Muscle of leg (tissue), 11 donors: ENCODE data around the gene TENT5C. TPM values are rescaled to one million over a fixed set of nuclear protein-coding genes. Genes with fewer than 3 reads are reported as not detected.

ENCODE experiments used
- DNase-seq: peaks from one replicate; pipeline ENCODE4 v3.0.0; 2013
- H3K27ac ChIP-seq: one replicate; pipeline ENCODE4 v1.5.1; 2013; ENCODE audit warnings: mild to moderate bottlenecking, low read length, control low read depth
- H3K27me3 ChIP-seq: one replicate; pipeline ENCODE4 v1.6.1; 2013; ENCODE audit warnings: low read length; ENCODE audit not compliant: control insufficient read depth, insufficient read depth
- H3K36me3 ChIP-seq: one replicate; pipeline ENCODE4 v1.6.1; 2013; ENCODE audit warnings: low read length; ENCODE audit not compliant: control insufficient read depth, insufficient read depth
- H3K4me1 ChIP-seq: one replicate; pipeline ENCODE4 v1.6.1; 2013; ENCODE audit warnings: low read length; ENCODE audit not compliant: control insufficient read depth, insufficient read depth
- H3K4me3 ChIP-seq: one replicate; pipeline ENCODE4 v1.5.1; 2013; ENCODE audit warnings: low read length, control low read depth
- H3K9me3 ChIP-seq: replicated peaks from 2 replicates; pipeline ENCODE4 v1.6.1; 2013; ENCODE audit warnings: low read depth, low read length; ENCODE audit not compliant: control insufficient read depth
- WGBS: methylation state at CpG from one replicate; pipeline ENCODE4 v1.1.5; 2013; ENCODE audit warnings: missing lambda C conversion rate; ENCODE audit not compliant: insufficient coverage; 5-methylcytosine and 5-hydroxymethylcytosine counted together
- polyA plus RNA-seq, 8 donors: library from polyadenylated mRNA; unstranded; fragments of 120-200 nt; gene quantifications; one replicate each; pipeline versions ENCODE4 v1.2.1 to v1.2.3, GENCODE V29; 2013; ENCODE audit warnings: inconsistent platforms in 1 of 8, low replicate concordance in 1 of 8; ENCODE audit not compliant: insufficient read length in 8 of 8, insufficient read depth in 1 of 8
- total RNA-seq: library from RNA; stranded (reverse); fragments of 120-200 nt; gene quantifications from one replicate; pipeline ENCODE4 v1.2.4, GENCODE V29; 2013

The TENT5C gene
- total and polyA plus RNA-seq, 9 donors: 1.9 to 6.6 (median 3.8) TPM

DNA sequence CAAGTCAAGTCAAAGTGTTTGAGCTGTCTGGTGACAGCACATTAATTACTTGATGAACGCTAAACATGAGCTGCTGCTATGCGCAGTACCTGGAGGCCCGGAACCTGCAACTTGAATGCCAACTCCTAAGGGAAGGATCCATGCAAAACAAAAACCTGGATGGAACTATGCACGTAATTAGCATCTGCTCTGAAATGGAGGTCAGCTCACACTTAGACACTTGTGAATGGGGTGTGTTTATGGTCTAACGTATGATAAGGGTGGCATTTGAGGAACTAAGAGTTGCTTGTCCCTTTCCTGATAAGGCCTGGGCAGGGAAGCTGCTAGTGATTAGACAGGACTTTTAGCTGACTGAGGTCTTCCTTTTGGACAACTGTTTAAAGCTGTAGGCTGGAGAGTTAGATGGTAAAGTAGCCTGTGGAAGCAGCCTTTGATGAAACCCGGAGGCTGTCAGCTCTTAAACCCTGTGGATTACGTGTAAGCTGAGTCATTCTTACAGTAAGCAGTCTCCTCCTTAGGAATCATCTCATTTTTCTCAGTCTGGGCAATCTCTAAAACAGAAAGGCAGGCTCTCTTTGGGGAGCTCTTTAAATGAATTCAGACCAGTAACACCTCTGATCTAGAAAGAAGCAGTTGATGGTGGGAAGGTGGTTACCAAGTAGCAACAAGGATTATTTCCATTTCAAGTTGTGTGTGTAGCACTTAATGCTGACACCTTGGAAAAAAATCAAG lies 6.8 kb downstream of the TENT5C start:
- Histone ChIP-seq H3K27me3 (peaks cover 18% of the 10 kb centered on the region), H3K4me1 (no peaks in the 10 kb centered on the region), H3K36me3 (no peaks in the 10 kb centered on the region), H3K9me3 (no peaks in the 10 kb centered on the region), H3K4me3 (no peak overlapping the region), H3K27ac (no peak overlapping the region)
- peak; percentile 19 for DNase-seq
- WGBS: 66% methylated on average over 5 of the region's 7 CpGs

DNA sequence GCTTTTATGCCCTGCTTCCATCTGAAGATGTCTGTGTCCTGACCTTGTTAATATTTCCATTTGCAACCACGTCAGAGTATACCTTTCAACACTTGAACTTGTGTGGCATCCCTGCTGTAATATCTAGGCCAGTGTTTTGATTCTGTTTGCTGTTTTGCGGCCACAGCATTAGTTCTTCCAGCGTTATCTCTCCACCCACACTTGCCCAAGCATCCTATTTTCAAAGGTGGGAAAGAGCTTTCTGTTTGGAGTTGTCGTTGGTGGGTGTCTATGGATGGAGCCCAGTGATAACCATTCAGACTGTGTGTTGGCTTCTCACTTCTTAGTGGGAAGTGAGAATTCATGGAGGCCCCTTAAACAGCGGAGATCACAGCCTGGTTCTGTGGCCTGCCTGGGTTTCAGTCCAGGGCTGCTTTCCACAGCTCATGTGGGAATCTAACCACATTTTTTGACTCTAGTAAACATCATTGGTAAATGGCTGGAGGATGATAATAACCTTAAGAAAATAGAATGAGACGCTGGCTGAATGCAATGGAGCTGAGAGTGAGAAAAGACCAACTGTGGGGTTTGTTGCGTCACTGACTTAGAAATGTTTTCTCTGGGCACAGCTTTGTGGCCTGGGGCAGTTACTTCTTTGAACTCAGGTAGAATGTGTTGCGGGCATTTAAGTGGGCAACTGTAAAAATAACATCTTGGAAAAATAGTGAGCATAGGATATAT lies 7.6 kb downstream of the TENT5C start:
- H3K36me3 ChIP-seq: no peaks in the 10 kb centered on the region
- no peak overlapping the region for H3K4me3 ChIP-seq
- no peaks in the 10 kb centered on the region for H3K4me1 ChIP-seq
- no peak for DNase-seq
- no peaks in the 10 kb centered on the region for H3K9me3 ChIP-seq
- 80% methylated on average over 1 of the region's 8 CpGs for WGBS
- peaks cover 16% of the 10 kb centered on the region for H3K27me3 ChIP-seq
- no peak overlapping the region for H3K27ac ChIP-seq

DNA sequence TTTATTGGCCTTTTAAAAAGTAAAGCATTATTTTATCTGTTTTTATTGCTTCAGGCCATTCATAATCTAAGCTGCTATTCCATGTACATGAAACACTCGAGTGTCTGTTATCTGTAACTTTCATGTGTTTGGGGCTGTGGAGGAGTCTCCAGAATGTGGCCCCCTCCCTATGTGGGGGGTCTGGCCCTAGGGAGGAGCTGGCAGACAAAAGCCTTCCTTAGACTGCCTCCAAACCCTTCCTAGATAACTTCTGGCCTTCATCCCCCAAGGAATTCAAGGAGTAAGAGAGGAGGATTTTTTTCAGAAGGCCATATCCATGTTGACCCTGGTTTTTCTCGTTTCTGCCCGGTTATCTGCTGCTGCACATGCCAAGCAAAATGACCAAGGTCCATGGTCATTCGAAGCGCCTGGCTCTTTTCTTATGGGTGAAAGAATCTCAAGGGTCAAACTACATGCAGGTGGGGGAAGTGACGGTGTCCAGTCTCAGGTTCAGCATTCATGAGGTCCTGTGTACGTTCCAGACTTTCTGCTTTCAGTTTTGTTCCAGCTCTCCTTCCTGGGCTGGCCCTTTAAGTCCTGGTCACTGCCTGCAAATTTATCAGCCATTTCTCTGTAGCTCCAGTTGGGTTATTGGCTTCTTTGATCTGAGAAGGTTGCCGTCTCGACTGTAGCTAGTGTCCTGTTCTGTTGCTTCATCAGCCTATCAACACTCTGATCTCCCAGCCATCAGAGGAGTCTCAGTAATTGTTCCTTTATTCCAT lies 8.3 kb downstream of the TENT5C start:
- DNase-seq: no peak
- peaks cover 16% of the 10 kb centered on the region for H3K27me3 ChIP-seq
- H3K4me3 ChIP-seq: no peak overlapping the region
- no peaks in the 10 kb centered on the region for H3K9me3 ChIP-seq
- no peaks in the 10 kb centered on the region for H3K36me3 ChIP-seq
- H3K4me1 ChIP-seq: no peaks in the 10 kb centered on the region
- 67% methylated on average over 6 of the region's 9 CpGs for WGBS
- H3K27ac ChIP-seq: no peak overlapping the region

DNA sequence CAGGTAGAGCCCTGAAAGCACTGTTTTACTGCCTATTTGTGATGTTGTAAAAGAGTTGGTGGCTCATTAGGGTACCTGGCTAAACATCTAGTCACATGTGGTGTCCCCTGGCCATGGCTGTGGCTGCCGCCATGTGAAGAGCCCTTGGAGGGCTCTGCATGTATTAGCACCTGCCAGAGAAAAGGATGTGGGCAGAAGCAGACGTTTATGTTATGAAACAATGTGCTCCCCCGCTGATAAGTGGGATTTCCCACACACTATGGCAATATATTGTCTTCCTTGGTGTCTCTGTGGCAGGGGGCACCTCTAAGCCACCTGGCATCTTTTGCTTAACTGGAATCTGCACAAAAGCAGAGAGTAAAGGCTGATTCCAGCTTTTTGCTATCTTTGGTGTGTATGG lies 9.6 kb downstream of the TENT5C start:
- Histone ChIP-seq H3K4me3 (no peak overlapping the region), H3K36me3 (no peaks in the 10 kb centered on the region), H3K9me3 (no peaks in the 10 kb centered on the region), H3K27ac (no peak overlapping the region), H3K4me1 (no peaks in the 10 kb centered on the region), H3K27me3 (peaks cover 7% of the 10 kb centered on the region)
- 78% methylated on average over 3 of the region's 3 CpGs for WGBS
- no peak for DNase-seq

DNA sequence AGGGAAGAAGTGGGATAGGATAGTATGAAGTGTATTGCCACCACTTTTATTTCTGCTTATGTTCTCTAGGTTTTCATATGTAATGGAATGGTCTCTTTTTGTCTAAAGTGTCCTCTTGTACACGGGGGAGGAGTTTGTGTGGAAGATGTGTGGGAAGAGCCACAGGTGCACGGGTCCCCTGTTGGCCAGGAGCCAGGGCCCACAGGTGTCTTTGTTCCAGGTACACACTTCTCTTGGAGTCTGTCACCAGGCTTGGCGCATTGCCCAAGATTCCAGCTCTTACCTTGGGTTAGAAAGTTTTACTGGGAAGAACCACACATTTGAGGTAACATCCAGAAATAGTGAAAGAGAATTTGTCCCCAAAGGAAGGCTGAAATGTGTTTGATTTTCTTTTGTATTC lies 10.5 kb downstream of the TENT5C start:
- Histone ChIP-seq H3K27ac (no peak overlapping the region), H3K27me3 (peaks cover 5% of the 10 kb centered on the region), H3K36me3 (no peaks in the 10 kb centered on the region), H3K4me3 (no peak overlapping the region), H3K4me1 (no peaks in the 10 kb centered on the region), H3K9me3 (no peaks in the 10 kb centered on the region)
- no peak for DNase-seq
- WGBS: 78% methylated on average over 3 of the region's 3 CpGs

DNA sequence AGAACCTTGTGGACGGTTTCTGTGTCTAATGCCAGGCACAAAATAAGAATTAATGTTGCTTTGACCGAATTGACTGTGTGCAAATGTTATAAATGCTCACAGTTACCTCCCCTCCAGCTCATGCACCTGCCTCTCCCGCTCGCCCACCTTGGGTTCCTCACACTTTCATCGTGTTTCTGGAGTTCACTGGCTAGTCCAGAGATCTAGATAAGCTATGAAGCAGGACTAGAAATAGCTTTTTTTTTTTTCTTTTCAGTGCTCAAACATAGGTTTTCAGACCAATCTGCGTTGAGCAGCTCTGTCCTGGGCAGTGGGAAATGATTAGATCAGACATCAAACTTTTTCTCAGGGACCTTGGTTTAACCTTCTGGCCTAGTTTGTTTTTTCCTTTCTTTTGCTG lies 11.1 kb downstream of the TENT5C start:
- H3K9me3 ChIP-seq: no peaks in the 10 kb centered on the region
- H3K4me1 ChIP-seq: no peaks in the 10 kb centered on the region
- H3K36me3 ChIP-seq: no peaks in the 10 kb centered on the region
- H3K4me3 ChIP-seq: no peak overlapping the region
- 83% methylated on average over 1 of the region's 6 CpGs for WGBS
- DNase-seq: no peak
- peaks cover 5% of the 10 kb centered on the region for H3K27me3 ChIP-seq
- H3K27ac ChIP-seq: no peak overlapping the region

DNA sequence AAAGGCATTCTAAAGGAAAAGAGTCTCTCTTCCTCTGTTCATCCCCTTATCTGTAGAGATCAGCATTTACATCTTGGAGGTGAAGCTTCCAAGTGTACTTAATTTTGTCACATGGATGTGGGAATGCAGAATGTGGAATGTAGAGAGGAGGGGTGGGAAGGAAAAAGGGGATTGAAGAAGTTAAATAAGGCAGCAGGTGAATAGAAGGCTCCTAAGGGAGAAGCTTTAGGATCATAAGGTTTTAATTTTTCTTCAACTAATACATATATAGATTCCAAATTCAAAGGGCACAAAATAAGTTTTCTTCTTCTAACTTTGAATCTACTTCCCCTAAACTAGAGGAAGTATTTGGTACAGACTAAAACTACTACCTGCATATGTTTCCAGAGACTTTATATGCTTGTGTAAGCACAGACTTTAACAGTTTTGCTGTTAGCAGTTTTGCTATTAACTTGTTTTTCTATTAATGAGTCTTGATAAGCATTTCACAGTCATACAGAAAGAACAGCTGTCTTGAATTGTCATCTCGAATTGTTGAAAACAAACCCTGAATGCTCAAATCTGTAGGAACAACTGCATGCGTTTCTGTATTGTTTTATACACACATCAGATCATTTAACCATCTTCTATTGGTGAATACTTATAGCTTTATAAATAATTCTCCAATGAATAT lies 12.7 kb downstream of the TENT5C start:
- no peaks in the 10 kb centered on the region for H3K36me3 ChIP-seq
- H3K4me1 ChIP-seq: no peaks in the 10 kb centered on the region
- no CpG with 5 or more reads among the region's 2 CpGs for WGBS
- H3K27me3 ChIP-seq: peaks cover 3% of the 10 kb centered on the region
- H3K9me3 ChIP-seq: no peaks in the 10 kb centered on the region
- no peak for DNase-seq
- no peak overlapping the region for H3K27ac ChIP-seq
- no peak overlapping the region for H3K4me3 ChIP-seq

DNA sequence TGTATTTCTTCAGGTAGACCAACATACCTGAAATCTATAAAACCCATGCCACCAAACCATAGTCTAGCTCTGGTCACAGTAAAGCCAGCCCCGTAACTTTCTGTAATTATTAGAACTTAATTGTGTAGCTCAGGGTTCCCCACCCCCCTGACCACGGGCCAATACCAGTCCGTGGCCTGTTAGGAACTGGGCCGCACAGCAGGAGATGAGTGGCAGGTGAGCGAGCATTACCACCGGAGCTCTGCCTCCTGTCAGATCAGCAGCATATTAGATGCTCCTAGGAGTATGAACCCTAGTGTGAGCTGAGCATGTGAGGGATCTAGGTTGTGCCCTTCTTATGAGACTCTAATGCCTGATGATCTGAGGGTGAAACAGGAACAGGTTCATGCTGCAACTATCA lies 14.6 kb downstream of the TENT5C start:
- no peaks in the 10 kb centered on the region for H3K9me3 ChIP-seq
- H3K36me3 ChIP-seq: no peaks in the 10 kb centered on the region
- no peaks in the 10 kb centered on the region for H3K4me1 ChIP-seq
- WGBS: 100% methylated on average over 1 of the region's 6 CpGs
- no peak overlapping the region for H3K27ac ChIP-seq
- H3K27me3 ChIP-seq: no peaks in the 10 kb centered on the region
- no peak for DNase-seq
- H3K4me3 ChIP-seq: no peak overlapping the region

DNA sequence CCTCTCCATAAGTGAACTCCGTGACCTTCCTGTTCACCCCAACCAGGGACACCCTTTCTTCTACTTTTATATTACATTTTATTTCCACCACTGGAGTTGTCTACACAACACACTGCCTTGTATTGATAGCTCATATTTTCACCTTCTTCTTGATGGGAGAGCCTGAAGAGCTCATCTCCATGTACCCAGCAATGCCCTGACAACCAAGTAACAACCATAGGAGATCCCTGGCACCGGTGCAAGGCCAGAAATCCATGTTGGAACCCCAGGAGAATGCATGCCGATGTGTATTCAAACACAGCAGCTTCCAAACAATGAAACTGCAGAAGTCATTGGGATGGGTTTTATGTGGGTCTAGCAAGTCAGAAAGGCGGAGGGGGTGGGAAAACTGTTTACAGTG lies 15.5 kb downstream of the TENT5C start:
- Histone ChIP-seq H3K36me3 (no peaks in the 10 kb centered on the region), H3K27ac (no peak overlapping the region), H3K4me3 (no peak overlapping the region), H3K9me3 (no peaks in the 10 kb centered on the region), H3K4me1 (no peaks in the 10 kb centered on the region), H3K27me3 (no peaks in the 10 kb centered on the region)
- WGBS: 73% methylated on average over 1 of the region's 4 CpGs
- no peak for DNase-seq

DNA sequence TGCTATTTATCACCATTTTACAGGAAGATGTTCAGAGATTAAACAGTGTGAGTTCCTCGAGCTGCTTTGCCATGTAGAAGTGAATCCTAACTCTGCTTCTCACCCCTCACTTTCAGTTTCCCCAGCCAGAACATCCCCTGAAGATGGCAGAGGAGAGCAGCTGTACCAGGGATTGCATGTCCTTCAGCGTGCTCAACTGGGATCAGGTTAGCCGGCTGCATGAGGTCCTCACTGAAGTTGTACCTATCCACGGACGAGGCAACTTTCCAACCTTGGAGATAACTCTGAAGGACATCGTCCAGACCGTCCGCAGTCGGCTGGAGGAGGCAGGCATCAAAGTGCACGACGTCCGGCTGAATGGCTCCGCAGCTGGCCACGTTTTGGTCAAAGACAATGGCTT lies 16.9 kb downstream of the TENT5C start:
- no peaks in the 10 kb centered on the region for H3K9me3 ChIP-seq
- H3K27me3 ChIP-seq: no peaks in the 10 kb centered on the region
- 79% methylated on average over 14 of the region's 14 CpGs for WGBS
- no peak overlapping the region for H3K4me3 ChIP-seq
- H3K36me3 ChIP-seq: no peaks in the 10 kb centered on the region
- DNase-seq: no peak
- H3K4me1 ChIP-seq: no peaks in the 10 kb centered on the region
- H3K27ac ChIP-seq: no peak overlapping the region
